Lower lobe of right lung (tissue), 2 donors: ENCODE measurements around the gene NPW. TPM values are rescaled to one million over a fixed set of nuclear protein-coding genes. Genes with fewer than 3 reads are reported as not detected.
"Not testable (repeated sequence)": the region's sequence is repeated elsewhere in the genome, so short reads cannot be mapped to it uniquely, and the experiment has no call there.

Source experiments
- ATAC-seq, 2 donors: fragments of 200-7000 bp; cut with Tn5 transposase; one replicate each; pipeline ENCODE4 v1.9.1; 2020 to 2022; ENCODE audit warnings: mild to moderate bottlenecking in 2 of 2, moderate library complexity in 2 of 2
- DNase-seq: peaks from one replicate; pipeline ENCODE4 v3.0.0-alpha.2; 2020
- H3K27ac ChIP-seq: fragments of 200-600 bp; one replicate; pipeline ENCODE4 v1.8.0; 2022
- H3K27me3 ChIP-seq: fragments of 200-600 bp; one replicate; pipeline ENCODE4 v1.8.0; 2022; ENCODE audit warnings: low read depth
- H3K36me3 ChIP-seq: fragments of 200-600 bp; one replicate; pipeline ENCODE4 v1.8.0; 2022; ENCODE audit warnings: mild to moderate bottlenecking
- H3K4me1 ChIP-seq: fragments of 200-600 bp; one replicate; pipeline ENCODE4 v1.8.0; 2022
- H3K4me3 ChIP-seq: fragments of 200-600 bp; one replicate; pipeline ENCODE4 v1.8.0; 2022; ENCODE audit warnings: mild to moderate bottlenecking
- H3K9me3 ChIP-seq: fragments of 200-600 bp; one replicate; pipeline ENCODE4 v1.8.0; 2022
- CTCF ChIP-seq: fragments of 200-600 bp; IDR thresholded peaks from one replicate; pipeline ENCODE4 v1.8.0; 2022; ENCODE audit warnings: antibody characterized with exemption, mild to moderate bottlenecking
- intact Hi-C: fragments of 100-400 bp; cut with DNase I; formaldehyde crosslinking; loops from one replicate; pipeline ENCODE4 v1.11.0; 2022
- total RNA-seq: library from RNA; stranded (reverse); fragmentation: NEBNext Ultra II Directional; extraction: Animal tissue kit (Norgen Biotek cat#: 25700); gene quantifications from one replicate; pipeline ENCODE4 v1.2.1, GENCODE V29; 2021
- donor health status: DM: no; HTN: yes; CAD: no; lungs with severe emphysema.

NPW gene
- total RNA-seq, 1 donor from 2014 or later: not detected

DNA sequence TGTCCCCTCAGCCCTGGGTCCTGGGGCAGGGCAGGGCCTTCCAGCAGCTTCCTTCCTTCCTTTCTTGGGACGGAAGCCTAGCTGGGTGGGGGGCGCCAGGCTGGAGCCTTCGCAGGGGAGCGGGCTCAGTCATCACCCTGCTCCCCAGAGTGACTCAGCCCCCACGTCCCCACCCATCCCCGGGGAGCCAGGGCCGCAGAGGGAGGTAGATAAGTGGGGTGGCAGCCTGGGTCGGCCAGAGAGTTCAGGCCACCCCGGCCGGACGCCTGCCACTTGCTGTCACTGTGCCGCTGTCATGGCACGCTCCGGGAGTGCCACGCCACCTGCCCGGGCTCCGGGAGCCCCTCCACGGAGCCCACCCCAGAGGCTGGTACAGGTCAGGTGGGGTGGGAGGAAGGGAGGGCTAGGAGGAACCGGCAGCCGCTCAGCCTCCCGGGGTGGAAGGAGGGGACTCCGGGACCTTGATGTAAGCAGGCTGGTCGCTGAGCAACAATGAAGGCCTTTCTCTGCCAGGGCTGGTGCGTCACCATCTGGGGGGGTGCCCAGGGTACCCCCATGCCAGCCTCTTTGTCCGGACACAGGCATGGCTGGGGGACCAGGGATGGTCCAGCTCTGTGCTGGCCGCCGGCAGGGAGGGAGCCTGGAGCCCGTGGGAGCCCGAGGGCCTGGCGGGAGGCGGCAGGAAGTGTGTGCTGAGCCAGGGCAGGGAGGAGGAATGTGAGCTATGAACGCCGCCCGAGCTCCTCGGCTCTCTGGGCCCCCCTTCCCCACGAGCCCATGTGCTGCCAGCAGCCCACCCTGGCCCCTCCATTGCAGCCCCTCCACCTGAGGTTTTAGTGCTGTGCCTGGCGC lies 13.7 kb downstream of the NPW start:
- Histone ChIP-seq H3K27me3 (no peaks in the 10 kb centered on the region), H3K9me3 (no peaks in the 10 kb centered on the region), H3K4me3 (peak overlapping the region; percentile 84), H3K36me3 (peaks cover 43% of the 10 kb centered on the region), H3K4me1 (peaks cover 87% of the 10 kb centered on the region), H3K27ac (peak overlapping the region; percentile 92)
- no peak for DNase-seq
- intact Hi-C loops: no loop called here
- ATAC-seq: peak; percentile 63
- no peak for TF ChIP-seq CTCF

DNA sequence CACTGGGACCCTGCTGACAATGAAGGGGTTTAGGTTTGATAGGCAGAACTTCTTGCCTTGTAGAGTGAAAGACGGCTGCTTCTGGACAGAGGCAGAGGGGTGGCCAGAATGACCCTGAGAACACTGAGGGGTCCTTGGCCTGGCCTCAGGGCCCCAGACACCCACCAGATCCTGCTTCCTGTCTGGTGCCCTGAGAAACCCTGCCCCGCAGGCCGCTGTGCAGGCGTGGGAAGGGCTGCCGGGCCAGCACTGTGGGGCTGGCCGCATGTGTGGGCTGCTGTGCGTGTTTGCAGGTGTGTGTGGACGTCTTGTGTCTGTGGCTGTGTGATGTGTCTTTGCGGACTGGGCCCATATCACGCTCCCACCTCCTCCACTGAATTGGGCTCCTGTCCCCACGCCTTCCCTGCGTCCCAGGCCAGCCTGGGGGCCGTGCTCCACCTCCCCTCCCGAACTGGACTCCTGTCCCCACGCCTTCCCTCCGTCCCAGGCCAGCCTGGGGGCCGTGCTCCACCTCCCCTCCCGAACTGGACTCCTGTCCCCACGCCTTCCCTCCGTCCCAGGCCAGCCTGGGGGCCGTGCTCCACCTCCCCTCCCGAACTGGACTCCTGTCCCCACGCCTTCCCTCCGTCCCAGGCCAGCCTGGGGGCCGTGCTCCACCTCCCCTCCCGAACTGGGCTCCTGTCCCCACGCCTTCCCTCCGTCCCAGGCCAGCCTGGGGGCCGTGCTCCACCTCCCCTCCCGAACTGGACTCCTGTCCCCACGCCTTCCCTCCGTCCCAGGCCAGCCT lies 14.5 kb downstream of the NPW start:
- H3K27me3 ChIP-seq, intact Hi-C loops, H3K9me3 ChIP-seq, ATAC-seq, DNase-seq: not testable (repeated sequence)
- peaks cover 48% of the 10 kb centered on the region for H3K36me3 ChIP-seq
- H3K27ac ChIP-seq: peak overlapping the region; percentile 92
- peak overlapping the region; percentile 84 for H3K4me3 ChIP-seq
- peaks cover 87% of the 10 kb centered on the region for H3K4me1 ChIP-seq

- peaks cover 45% of the 10 kb centered on the region for H3K36me3 ChIP-seq
- no peaks in the 10 kb centered on the region for H3K9me3 ChIP-seq
- DNase-seq (no peak), ATAC-seq (no peak)
- intact Hi-C loops: no loop called here
- H3K4me1 ChIP-seq: peaks cover 87% of the 10 kb centered on the region
- TF ChIP-seq CTCF: no peak
- peak overlapping the region; percentile 55 for H3K4me3 ChIP-seq
- H3K27me3 ChIP-seq: no peaks in the 10 kb centered on the region
- H3K27ac ChIP-seq: peak overlapping the region; percentile 92
These were observed 15.3 kb downstream of the NPW start for GRCh38 chr16:2034696-2035430.

- Histone ChIP-seq H3K4me1 (peaks cover 87% of the 10 kb centered on the region), H3K9me3 (no peaks in the 10 kb centered on the region), H3K27ac (peak overlapping the region; percentile 92), H3K27me3 (no peaks in the 10 kb centered on the region), H3K4me3 (peak overlapping the region; percentile 55), H3K36me3 (peaks cover 38% of the 10 kb centered on the region)
- ATAC-seq: peak; percentile 56 to 73
- TF ChIP-seq CTCF: no peak
- intact Hi-C loops: no loop called here
- DNase-seq: peak; percentile 89
These were observed 16.0 kb downstream of the NPW start for GRCh38 chr16:2035431-2036199.

DNA sequence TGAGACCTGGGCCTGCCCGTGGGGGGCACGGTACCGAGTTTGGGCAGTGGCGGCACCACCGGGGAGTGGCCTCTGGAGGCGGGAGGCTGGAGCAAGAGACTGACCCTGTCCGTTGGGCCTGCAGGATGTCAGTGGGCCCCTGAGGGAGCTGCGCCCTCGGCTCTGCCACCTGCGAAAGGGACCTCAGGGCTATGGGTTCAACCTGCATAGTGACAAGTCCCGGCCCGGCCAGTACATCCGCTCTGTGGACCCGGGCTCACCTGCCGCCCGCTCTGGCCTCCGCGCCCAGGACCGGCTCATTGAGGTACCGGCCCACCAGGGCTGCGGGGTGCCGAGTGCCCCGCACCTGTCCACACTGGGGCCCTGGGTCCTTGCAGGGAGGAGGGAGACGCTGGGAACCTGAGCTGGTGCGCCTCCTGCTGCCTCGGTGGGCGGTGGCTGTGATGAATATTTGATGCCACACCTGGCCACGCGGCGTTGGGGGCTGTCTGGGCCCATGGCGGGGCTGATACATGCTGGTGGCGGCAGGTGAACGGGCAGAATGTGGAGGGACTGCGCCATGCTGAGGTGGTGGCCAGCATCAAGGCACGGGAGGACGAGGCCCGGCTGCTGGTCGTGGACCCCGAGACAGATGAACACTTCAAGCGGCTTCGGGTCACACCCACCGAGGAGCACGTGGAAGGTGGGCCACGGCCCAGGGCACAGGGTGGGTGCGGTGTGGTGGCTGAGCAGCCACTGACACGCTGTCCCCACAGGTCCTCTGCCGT lies 16.8 kb downstream of the NPW start:
- no peak for TF ChIP-seq CTCF
- H3K36me3 ChIP-seq: peaks cover 33% of the 10 kb centered on the region
- ATAC-seq: peak in 1 of 2 donors; percentile 0
- intact Hi-C loops: no loop called here
- peaks cover 91% of the 10 kb centered on the region for H3K4me1 ChIP-seq
- no peaks in the 10 kb centered on the region for H3K27me3 ChIP-seq
- DNase-seq: no peak
- no peaks in the 10 kb centered on the region for H3K9me3 ChIP-seq
- H3K4me3 ChIP-seq: peak overlapping the region; percentile 55
- H3K27ac ChIP-seq: peak overlapping the region; percentile 92
